Keratinocyte (primary cell): ENCODE data around the gene OLR1.

Source experiments
- EZH2 ChIP-seq: IDR thresholded peaks from one replicate; pipeline ENCODE4 v1.6.1; 2012; ENCODE audit warnings: inconsistent platforms, mild to moderate bottlenecking, low read length, moderate library complexity
- TF ChIP-seq, protein P1 (sequence below), 3 experiments: IDR thresholded peaks in 1 of 3; conservative IDR thresholded peaks in 1 of 3; optimal IDR thresholded peaks in 1 of 3; 2 replicates in 2 of 3; 3 replicates in 1 of 3; pipeline versions ENCODE3 to v1.5.1; 2011; ENCODE audit warnings: low read length in 3 of 3, mild to moderate bottlenecking in 3 of 3, moderate library complexity in 2 of 3, control low read depth in 1 of 3, inconsistent platforms in 1 of 3; ENCODE audit not compliant: insufficient read depth in 2 of 3; ENCODE audit errors: extremely low read depth in 1 of 3

DNA sequence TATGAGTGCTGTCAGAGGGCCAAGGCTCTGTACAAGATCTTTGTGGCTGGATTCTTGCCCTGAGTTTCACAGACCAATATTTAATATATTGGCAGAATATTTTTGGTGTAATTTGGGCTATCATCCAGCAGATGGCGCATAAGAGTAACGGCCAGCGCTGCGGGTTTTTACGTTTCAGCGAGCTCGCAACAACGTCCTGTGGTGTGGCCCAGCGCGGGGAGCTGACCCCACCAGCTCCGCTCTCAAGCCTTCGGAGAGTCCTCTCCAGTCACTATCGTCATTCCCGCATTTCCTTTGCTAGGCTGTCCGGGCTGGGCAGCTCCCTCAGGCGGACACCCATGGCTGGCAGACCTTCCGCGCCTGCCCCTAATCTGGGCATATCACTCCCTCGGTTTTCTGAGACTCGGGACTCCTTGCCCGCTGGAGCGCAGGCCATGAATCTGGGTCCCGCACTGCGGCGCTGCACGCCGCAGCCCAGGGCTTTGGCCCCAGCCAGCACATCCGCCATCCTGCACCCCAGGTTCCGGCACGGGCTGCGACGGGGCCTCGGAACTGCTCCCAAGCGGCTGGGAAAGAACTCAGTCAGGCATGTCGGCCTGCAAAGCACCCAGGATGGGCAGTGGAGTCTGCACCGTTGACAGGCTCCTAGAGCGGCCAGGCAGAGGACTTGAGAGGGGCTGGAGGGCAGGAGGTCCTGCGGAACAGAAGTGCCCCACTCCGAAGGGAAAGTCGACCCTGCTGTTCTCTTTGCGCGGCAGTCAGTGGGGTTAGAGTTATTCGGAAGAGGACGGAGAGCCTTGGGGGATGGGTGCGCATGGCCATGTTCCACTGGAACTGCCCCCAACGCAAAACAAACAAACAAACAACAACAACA lies 18.4 kb downstream of the OLR1 start:
- TF ChIP-seq, protein P1, sequence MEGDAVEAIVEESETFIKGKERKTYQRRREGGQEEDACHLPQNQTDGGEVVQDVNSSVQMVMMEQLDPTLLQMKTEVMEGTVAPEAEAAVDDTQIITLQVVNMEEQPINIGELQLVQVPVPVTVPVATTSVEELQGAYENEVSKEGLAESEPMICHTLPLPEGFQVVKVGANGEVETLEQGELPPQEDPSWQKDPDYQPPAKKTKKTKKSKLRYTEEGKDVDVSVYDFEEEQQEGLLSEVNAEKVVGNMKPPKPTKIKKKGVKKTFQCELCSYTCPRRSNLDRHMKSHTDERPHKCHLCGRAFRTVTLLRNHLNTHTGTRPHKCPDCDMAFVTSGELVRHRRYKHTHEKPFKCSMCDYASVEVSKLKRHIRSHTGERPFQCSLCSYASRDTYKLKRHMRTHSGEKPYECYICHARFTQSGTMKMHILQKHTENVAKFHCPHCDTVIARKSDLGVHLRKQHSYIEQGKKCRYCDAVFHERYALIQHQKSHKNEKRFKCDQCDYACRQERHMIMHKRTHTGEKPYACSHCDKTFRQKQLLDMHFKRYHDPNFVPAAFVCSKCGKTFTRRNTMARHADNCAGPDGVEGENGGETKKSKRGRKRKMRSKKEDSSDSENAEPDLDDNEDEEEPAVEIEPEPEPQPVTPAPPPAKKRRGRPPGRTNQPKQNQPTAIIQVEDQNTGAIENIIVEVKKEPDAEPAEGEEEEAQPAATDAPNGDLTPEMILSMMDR (optimal IDR thresholded peaks at IDR 0.05 in 1 of 3, IDR thresholded peaks at IDR 0.05 in 1 of 3, conservative IDR thresholded peaks at IDR 0.05 in 1 of 3; ENCODE audit: extremely low read depth in 1 of 3, insufficient read depth in 2 of 3, low read length in 3 of 3) = peak; percentile 60 to 74 (median 69)
- no peak for TF ChIP-seq EZH2
